HEK293 (cell line): Measurements from ENCODE around the gene CFI.

Experiments used
- MYNN ChIP-seq: fragments of 450-650 bp; formaldehyde crosslinking; IDR thresholded peaks from 2 replicates; pipeline ENCODE4 v1.5.1; 2016; ENCODE audit warnings: missing biosample characterization, missing genetic modification characterization, borderline replicate concordance
- MZF1 ChIP-seq: fragments of 450-650 bp; formaldehyde crosslinking; IDR thresholded peaks from 2 replicates; pipeline ENCODE4 v1.5.1; 2017; ENCODE audit warnings: missing biosample characterization, missing genetic modification characterization, borderline replicate concordance
- REPIN1 ChIP-seq: fragments of 450-650 bp; formaldehyde crosslinking; IDR thresholded peaks from 2 replicates; pipeline ENCODE4 v1.5.1; 2017; ENCODE audit warnings: missing biosample characterization, missing genetic modification characterization, low read depth
- TCF7L2 ChIP-seq: IDR thresholded peaks from 2 replicates; pipeline ENCODE4 v1.6.1; 2011; ENCODE audit warnings: low read depth, mild to moderate bottlenecking, inconsistent platforms, low read length, moderate library complexity, borderline replicate concordance
- YY1 ChIP-seq: fragments of 450-650 bp; formaldehyde crosslinking; IDR thresholded peaks from 2 replicates; pipeline ENCODE4 v1.5.1; 2018; ENCODE audit warnings: missing biosample characterization, missing genetic modification characterization
- ZBTB1 ChIP-seq: fragments of 450-650 bp; formaldehyde crosslinking; IDR thresholded peaks from 2 replicates; pipeline ENCODE4 v1.5.1; 2016; ENCODE audit warnings: missing biosample characterization, missing genetic modification characterization
- ZNF221 ChIP-seq: fragments of 450-650 bp; formaldehyde crosslinking; IDR thresholded peaks from 2 replicates; pipeline ENCODE4 v1.5.1; 2017; ENCODE audit warnings: missing biosample characterization, missing genetic modification characterization, borderline replicate concordance
- ZNF24 ChIP-seq: fragments of 450-650 bp; formaldehyde crosslinking; IDR thresholded peaks from 2 replicates; pipeline ENCODE4 v1.5.1; 2016; ENCODE audit warnings: missing biosample characterization, missing genetic modification characterization
- ZNF350 ChIP-seq: fragments of 450-650 bp; formaldehyde crosslinking; IDR thresholded peaks from 2 replicates; pipeline ENCODE4 v1.5.0; 2017; ENCODE audit warnings: missing biosample characterization, mild to moderate bottlenecking, missing genetic modification characterization
- TF ChIP-seq, protein P1 (sequence below): fragments of 450-650 bp; formaldehyde crosslinking; IDR thresholded peaks from 2 replicates; pipeline ENCODE4 v1.5.1; 2016; ENCODE audit warnings: missing biosample characterization, missing genetic modification characterization
- TF ChIP-seq, protein P2 (sequence below): fragments of 450-650 bp; formaldehyde crosslinking; IDR thresholded peaks from 2 replicates; pipeline ENCODE4 v1.5.1; 2016; ENCODE audit warnings: missing biosample characterization, missing genetic modification characterization
- TF ChIP-seq, protein P3 (sequence below): fragments of 450-650 bp; formaldehyde crosslinking; optimal IDR thresholded peaks from 2 replicates; pipeline ENCODE3; 2016; ENCODE audit warnings: missing biosample characterization, mild to moderate bottlenecking, missing genetic modification characterization
- TF ChIP-seq, protein P4 (sequence below): fragments of 450-650 bp; formaldehyde crosslinking; IDR thresholded peaks from 2 replicates; pipeline ENCODE4 v1.5.1; 2016; ENCODE audit warnings: missing biosample characterization, missing genetic modification characterization

DNA sequence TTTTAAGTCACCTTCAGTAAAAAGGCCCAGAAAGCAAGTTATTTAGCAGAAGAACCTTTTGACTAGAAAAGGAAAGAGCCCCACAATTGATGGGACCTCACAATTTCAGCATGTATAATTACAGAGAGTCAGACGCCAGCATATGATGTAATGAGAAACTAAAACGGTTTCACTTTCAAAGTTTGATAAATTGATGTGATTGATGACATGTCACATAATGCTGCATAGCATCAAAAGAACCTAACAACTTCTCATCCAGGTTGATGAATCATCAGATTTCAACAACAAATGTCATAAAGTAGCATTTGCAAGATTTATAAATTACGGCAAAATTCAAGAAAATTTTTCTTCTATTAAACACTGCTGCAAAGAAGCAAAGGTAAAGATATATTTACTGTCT, 9.9 kb upstream of the CFI start:
- TF ChIP-seq, protein P1, sequence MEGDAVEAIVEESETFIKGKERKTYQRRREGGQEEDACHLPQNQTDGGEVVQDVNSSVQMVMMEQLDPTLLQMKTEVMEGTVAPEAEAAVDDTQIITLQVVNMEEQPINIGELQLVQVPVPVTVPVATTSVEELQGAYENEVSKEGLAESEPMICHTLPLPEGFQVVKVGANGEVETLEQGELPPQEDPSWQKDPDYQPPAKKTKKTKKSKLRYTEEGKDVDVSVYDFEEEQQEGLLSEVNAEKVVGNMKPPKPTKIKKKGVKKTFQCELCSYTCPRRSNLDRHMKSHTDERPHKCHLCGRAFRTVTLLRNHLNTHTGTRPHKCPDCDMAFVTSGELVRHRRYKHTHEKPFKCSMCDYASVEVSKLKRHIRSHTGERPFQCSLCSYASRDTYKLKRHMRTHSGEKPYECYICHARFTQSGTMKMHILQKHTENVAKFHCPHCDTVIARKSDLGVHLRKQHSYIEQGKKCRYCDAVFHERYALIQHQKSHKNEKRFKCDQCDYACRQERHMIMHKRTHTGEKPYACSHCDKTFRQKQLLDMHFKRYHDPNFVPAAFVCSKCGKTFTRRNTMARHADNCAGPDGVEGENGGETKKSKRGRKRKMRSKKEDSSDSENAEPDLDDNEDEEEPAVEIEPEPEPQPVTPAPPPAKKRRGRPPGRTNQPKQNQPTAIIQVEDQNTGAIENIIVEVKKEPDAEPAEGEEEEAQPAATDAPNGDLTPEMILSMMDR: no peak
- no peak for TF ChIP-seq MYNN (tag by site-specific recombination)
- TF ChIP-seq, protein P2, sequence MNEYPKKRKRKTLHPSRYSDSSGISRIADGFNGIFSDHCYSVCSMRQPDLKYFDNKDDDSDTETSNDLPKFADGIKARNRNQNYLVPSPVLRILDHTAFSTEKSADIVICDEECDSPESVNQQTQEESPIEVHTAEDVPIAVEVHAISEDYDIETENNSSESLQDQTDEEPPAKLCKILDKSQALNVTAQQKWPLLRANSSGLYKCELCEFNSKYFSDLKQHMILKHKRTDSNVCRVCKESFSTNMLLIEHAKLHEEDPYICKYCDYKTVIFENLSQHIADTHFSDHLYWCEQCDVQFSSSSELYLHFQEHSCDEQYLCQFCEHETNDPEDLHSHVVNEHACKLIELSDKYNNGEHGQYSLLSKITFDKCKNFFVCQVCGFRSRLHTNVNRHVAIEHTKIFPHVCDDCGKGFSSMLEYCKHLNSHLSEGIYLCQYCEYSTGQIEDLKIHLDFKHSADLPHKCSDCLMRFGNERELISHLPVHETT (tag by site-specific recombination): no peak
- TF ChIP-seq, protein P3, sequence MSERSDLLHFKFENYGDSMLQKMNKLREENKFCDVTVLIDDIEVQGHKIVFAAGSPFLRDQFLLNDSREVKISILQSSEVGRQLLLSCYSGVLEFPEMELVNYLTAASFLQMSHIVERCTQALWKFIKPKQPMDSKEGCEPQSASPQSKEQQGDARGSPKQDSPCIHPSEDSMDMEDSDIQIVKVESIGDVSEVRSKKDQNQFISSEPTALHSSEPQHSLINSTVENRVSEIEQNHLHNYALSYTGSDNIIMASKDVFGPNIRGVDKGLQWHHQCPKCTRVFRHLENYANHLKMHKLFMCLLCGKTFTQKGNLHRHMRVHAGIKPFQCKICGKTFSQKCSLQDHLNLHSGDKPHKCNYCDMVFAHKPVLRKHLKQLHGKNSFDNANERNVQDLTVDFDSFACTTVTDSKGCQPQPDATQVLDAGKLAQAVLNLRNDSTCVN (tag by site-specific recombination): no peak
- TF ChIP-seq, protein P4, sequence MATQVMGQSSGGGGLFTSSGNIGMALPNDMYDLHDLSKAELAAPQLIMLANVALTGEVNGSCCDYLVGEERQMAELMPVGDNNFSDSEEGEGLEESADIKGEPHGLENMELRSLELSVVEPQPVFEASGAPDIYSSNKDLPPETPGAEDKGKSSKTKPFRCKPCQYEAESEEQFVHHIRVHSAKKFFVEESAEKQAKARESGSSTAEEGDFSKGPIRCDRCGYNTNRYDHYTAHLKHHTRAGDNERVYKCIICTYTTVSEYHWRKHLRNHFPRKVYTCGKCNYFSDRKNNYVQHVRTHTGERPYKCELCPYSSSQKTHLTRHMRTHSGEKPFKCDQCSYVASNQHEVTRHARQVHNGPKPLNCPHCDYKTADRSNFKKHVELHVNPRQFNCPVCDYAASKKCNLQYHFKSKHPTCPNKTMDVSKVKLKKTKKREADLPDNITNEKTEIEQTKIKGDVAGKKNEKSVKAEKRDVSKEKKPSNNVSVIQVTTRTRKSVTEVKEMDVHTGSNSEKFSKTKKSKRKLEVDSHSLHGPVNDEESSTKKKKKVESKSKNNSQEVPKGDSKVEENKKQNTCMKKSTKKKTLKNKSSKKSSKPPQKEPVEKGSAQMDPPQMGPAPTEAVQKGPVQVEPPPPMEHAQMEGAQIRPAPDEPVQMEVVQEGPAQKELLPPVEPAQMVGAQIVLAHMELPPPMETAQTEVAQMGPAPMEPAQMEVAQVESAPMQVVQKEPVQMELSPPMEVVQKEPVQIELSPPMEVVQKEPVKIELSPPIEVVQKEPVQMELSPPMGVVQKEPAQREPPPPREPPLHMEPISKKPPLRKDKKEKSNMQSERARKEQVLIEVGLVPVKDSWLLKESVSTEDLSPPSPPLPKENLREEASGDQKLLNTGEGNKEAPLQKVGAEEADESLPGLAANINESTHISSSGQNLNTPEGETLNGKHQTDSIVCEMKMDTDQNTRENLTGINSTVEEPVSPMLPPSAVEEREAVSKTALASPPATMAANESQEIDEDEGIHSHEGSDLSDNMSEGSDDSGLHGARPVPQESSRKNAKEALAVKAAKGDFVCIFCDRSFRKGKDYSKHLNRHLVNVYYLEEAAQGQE (tag by site-specific recombination): no peak
- no peak for TF ChIP-seq ZNF221 (tag by site-specific recombination)
- no peak for TF ChIP-seq MZF1 (tag by site-specific recombination)
- no peak for TF ChIP-seq REPIN1
- no peak for TF ChIP-seq TCF7L2
- no peak for TF ChIP-seq ZNF350
- no peak for TF ChIP-seq ZNF24 (tag by site-specific recombination)
- TF ChIP-seq YY1 (tag by site-specific recombination): no peak
- TF ChIP-seq ZBTB1 (tag by site-specific recombination): no peak
